HepG2 (cell line): ENCODE results near the gene DNTTIP2. TPM values are rescaled to one million over a fixed set of nuclear protein-coding genes. Genes with fewer than 3 reads are reported as not detected.

Experiments
- ATAC-seq: fragments of 200-7000 bp; cut with Tn5 transposase; 3 replicates; pipeline ENCODE4 v1.9.1; 2020; ENCODE audit warnings: mild to moderate bottlenecking, moderate library complexity
- BruUV-seq: library from RNA; stranded (reverse); fragments of 400-500 nt; replicated peaks from 2 replicates; lab custom pipeline; 2021; lab: Mats Ljungman, UMichigan
- CTCF ChIA-PET: fragments of 300-600 bp; formaldehyde crosslinking; extraction: SDS; loops from one replicate; lab custom pipeline; 2021; ENCODE audit warnings: low total read pairs, inconsistent platforms, low intra/inter-chr PET ratio; lab: Yijun Ruan, JAX
- POLR2A ChIA-PET: fragments of 350-600 bp; sonication (Branson Sonifier 250); formaldehyde crosslinking; loops from one replicate; lab custom pipeline; 2020; ENCODE audit warnings: antibody characterized with exemption, inconsistent platforms; lab: Yijun Ruan, JAX
- DNase-seq: peaks from one replicate; pipeline ENCODE4 v3.0.0-alpha.2; 2015; ENCODE audit warnings: low spot score
- FAIRE-seq: peaks from 3 replicates; lab custom pipeline; 2011; peaks lifted over from hg19 to GRCh38; lab: Jason Lieb, UNC
- H2AFZ ChIP-seq: one replicate; pipeline ENCODE4 v1.6.1; 2011; ENCODE audit warnings: low read length, inconsistent platforms
- H3K27ac ChIP-seq: fragments of 300-600 bp; 3 replicates; pipeline ENCODE4 v1.8.0; 2011; ENCODE audit warnings: mixed run types, mild to moderate bottlenecking, mixed read lengths, low read length, inconsistent platforms; ENCODE audit not compliant: insufficient read depth; ENCODE audit errors: extremely low read length
- H3K27me3 ChIP-seq, 2 experiments: fragments of 200-600 bp in 1 of 2; 2 replicates in 1 of 2; 3 replicates in 1 of 2; pipeline versions ENCODE4 v1.6.0 to v1.8.0; 2011; ENCODE audit warnings: low read length in 2 of 2, mild to moderate bottlenecking in 2 of 2, moderate library complexity in 2 of 2, inconsistent platforms in 1 of 2; ENCODE audit not compliant: insufficient read depth in 2 of 2, control insufficient read depth in 1 of 2
- H3K36me3 ChIP-seq, 2 experiments: fragments of 200-600 bp in 1 of 2; replicated peaks in 1 of 2; 2 replicates in 1 of 2; 3 replicates in 1 of 2; pipeline versions ENCODE4 v1.5.1 to v1.8.0; 2011; ENCODE audit warnings: low read length in 2 of 2, inconsistent platforms in 1 of 2; ENCODE audit not compliant: insufficient read depth in 2 of 2, control insufficient read depth in 1 of 2
- H3K4me1 ChIP-seq: 2 replicates; pipeline ENCODE4 v1.5.1; 2012; ENCODE audit warnings: low read length, inconsistent platforms; ENCODE audit not compliant: insufficient read depth
- H3K4me2 ChIP-seq: 2 replicates; pipeline ENCODE4 v1.6.0; 2011; ENCODE audit warnings: low read depth, low read length, inconsistent platforms
- H3K4me3 ChIP-seq, 3 experiments: fragments of 200-600 bp in 1 of 3; sonication (generic), shearing (Covaris generic) in 1 of 3; replicated peaks in 1 of 3; 2 replicates each; pipeline ENCODE4 v1.5.1; 2011 to 2016; ENCODE audit warnings: low read length in 3 of 3, inconsistent platforms in 2 of 3, low read depth in 2 of 3, mild to moderate bottlenecking in 2 of 3, control low read depth in 1 of 3, mixed read lengths in 1 of 3; ENCODE audit not compliant: insufficient read depth in 1 of 3
- H3K79me2 ChIP-seq: one replicate; pipeline ENCODE4 v1.6.1; 2011; ENCODE audit warnings: low read length, inconsistent platforms; ENCODE audit not compliant: insufficient read depth
- H3K9ac ChIP-seq: 2 replicates; pipeline ENCODE4 v1.6.0; 2011; ENCODE audit warnings: mild to moderate bottlenecking, low read depth, low read length, inconsistent platforms; ENCODE audit not compliant: insufficient read depth
- H3K9me3 ChIP-seq: 2 replicates; pipeline ENCODE4 v1.5.1; 2012; ENCODE audit warnings: mild to moderate bottlenecking, low read length
- H4K20me1 ChIP-seq: 2 replicates; pipeline ENCODE4 v1.6.0; 2011; ENCODE audit warnings: inconsistent platforms, mild to moderate bottlenecking, low read length, moderate library complexity; ENCODE audit not compliant: insufficient read depth
- KDM6A ChIP-seq: IDR thresholded peaks from 2 replicates; pipeline ENCODE4 v1.6.1; 2016; ENCODE audit warnings: low read depth
- NRL ChIP-seq: sonication (generic); formaldehyde crosslinking; IDR thresholded peaks from 2 replicates; pipeline ENCODE4 v1.5.0; 2020; ENCODE audit warnings: missing genetic modification reagents, mild to moderate bottlenecking, moderate library complexity, borderline replicate concordance
- REL ChIP-seq: sonication (generic); formaldehyde crosslinking; conservative IDR thresholded peaks from 2 replicates; pipeline ENCODE4 v1.8.0; 2022; ENCODE audit warnings: mild to moderate bottlenecking, missing genetic modification reagents, moderate library complexity
- ZNF333 ChIP-seq: sonication (generic); formaldehyde crosslinking; IDR thresholded peaks from 2 replicates; pipeline ENCODE4 v1.4.0; 2020; ENCODE audit warnings: mild to moderate bottlenecking, missing genetic modification reagents, borderline replicate concordance
- ZNF703 ChIP-seq: sonication (generic); formaldehyde crosslinking; IDR thresholded peaks from 2 replicates; pipeline ENCODE4 v1.5.1; 2020; ENCODE audit warnings: missing genetic modification reagents, mild to moderate bottlenecking, moderate library complexity, borderline replicate concordance
- WGBS: methylation state at CpG from one replicate; pipeline ENCODE4 v1.1.6; 2017; ENCODE audit warnings: low lambda C conversion rate; 5-methylcytosine and 5-hydroxymethylcytosine counted together
- in situ Hi-C: cut with HindIII; loops from 2 replicates; pipeline ENCODE4 v1.10.0; 2017; ENCODE audit warnings: low pct_unique_long_range_greater_than_20kb; ENCODE audit not compliant: extremely low pct_ligation_motif_present
- intact Hi-C: fragments of 100-400 bp; cut with micrococcal nuclease; formaldehyde crosslinking; loops from one replicate; pipeline ENCODE4 v1.10.0; 2022; ENCODE audit not compliant: unreplicated experiment
- polyA plus RNA-seq, 8 experiments: library from polyadenylated mRNA; depleted of rRNA in 3 of 8; stranded (reverse) in 7 of 8; unstranded in 1 of 8; fragments of >200 nt; fragmentation: Illumina TruSeq in 4 of 8; extraction: Trizol in 4 of 8; gene quantifications; 2 replicates each; pipeline versions ENCODE4 v1.2.1 to v1.2.3, GENCODE V29; 2011 to 2016; ENCODE audit warnings: low read depth in 4 of 8, missing spikeins in 1 of 8, mixed read lengths in 1 of 8; ENCODE audit not compliant: insufficient read depth in 1 of 8
- total RNA-seq, 5 experiments: library from RNA; depleted of rRNA; stranded (reverse); fragments of >200 nt; fragmentation: Illumina TruSeq; extraction: Trizol; gene quantifications; 2 replicates each; pipeline ENCODE4 v1.2.3, GENCODE V29; 2016; ENCODE audit warnings: low read depth in 1 of 5

DNTTIP2 gene
- total and polyA plus RNA-seq, 2 of the 13 experiments (the other 11 are each of a cell fraction or from before 2014, with no cell fraction given): 11.4 to 63.3 TPM

- no peaks in the 10 kb centered on the region for H3K27me3 ChIP-seq
- H4K20me1 ChIP-seq: no peaks in the 10 kb centered on the region
- H3K4me1 ChIP-seq: peaks cover 10% of the 10 kb centered on the region
- CTCF ChIA-PET: no interaction called here
- in situ Hi-C loops (loop anchor here (10.0 kb wide), 1 partner anchor 386 kb away; no protein-coding TSS in a partner anchor), intact Hi-C loops (no loop called here)
- no peaks in the 10 kb centered on the region for H3K36me3 ChIP-seq
- H3K4me2 ChIP-seq: no peak overlapping the region
- FAIRE-seq: no peak
- no peak overlapping the region for H3K9ac ChIP-seq
- no peak for ATAC-seq
- 87% methylated on average over 10 of the region's 10 CpGs for WGBS
- no peak overlapping the region for H2AFZ ChIP-seq
- POLR2A ChIA-PET: no interaction called here
- no peak overlapping the region for H3K27ac ChIP-seq
- no peak for TF ChIP-seq KDM6A
- TF ChIP-seq NRL (CRISPR knock-in tag): no peak
- TF ChIP-seq ZNF703: no peak
- no peak for TF ChIP-seq REL (CRISPR knock-in tag)
- TF ChIP-seq, all 625 proteins: peak for 0
- H3K9me3 ChIP-seq: no peaks in the 10 kb centered on the region
- no peaks in the 10 kb centered on the region for H3K79me2 ChIP-seq
- H3K4me3 ChIP-seq: no peak overlapping the region
- BruUV-seq: no TSS peak
- DNase-seq: no peak
These were observed 58.2 kb downstream of the DNTTIP2 start for GRCh38 chr1:93820554-93821422.

- no peak overlapping the region for H3K4me2 ChIP-seq
- H4K20me1 ChIP-seq: no peaks in the 10 kb centered on the region
- no peak overlapping the region for H3K9ac ChIP-seq
- no peaks in the 10 kb centered on the region for H3K36me3 ChIP-seq
- BruUV-seq: no TSS peak
- intact Hi-C loops: no loop called here
- POLR2A ChIA-PET: interaction anchor here (1.4 to 2.3 kb wide), 2 partner anchors 27 to 201 kb away, joined by 4 to 8 read pairs; no protein-coding TSS in a partner anchor
- H3K4me3 ChIP-seq: no peak overlapping the region
- no peaks in the 10 kb centered on the region for H3K79me2 ChIP-seq
- H3K4me1 ChIP-seq: peaks cover 16% of the 10 kb centered on the region
- H3K9me3 ChIP-seq: no peaks in the 10 kb centered on the region
- CTCF ChIA-PET: no interaction called here
- no peak overlapping the region for H3K27ac ChIP-seq
- no peak overlapping the region for H2AFZ ChIP-seq
- TF ChIP-seq ZNF333 (CRISPR knock-in tag): no peak
- DNase-seq (no peak), ATAC-seq (no peak), FAIRE-seq (no peak)
- H3K27me3 ChIP-seq: no peaks in the 10 kb centered on the region
- in situ Hi-C loops: no loop called here
These were observed 60.4 kb downstream of the DNTTIP2 start for GRCh38 chr1:93818570-93818959.
